Liver (tissue), 9 donors: ENCODE measurements around the gene NUDT9. TPM values are rescaled to one million over a fixed set of nuclear protein-coding genes. Genes with fewer than 3 reads are reported as not detected.
A peak's percentile ranks its signal among the peaks of the same experiment; 100 is the strongest.
"Not testable (repeated sequence)": the region's sequence is repeated elsewhere in the genome, so short reads cannot be mapped to it uniquely, and the experiment has no call there.

Experiments used
- DNase-seq: peaks from one replicate; pipeline ENCODE4 v3.0.0-alpha.2; 2017; ENCODE audit warnings: low spot score
- H3K27ac ChIP-seq, 2 donors: one replicate each; pipeline ENCODE4 v1.7.0; 2013; ENCODE audit warnings: inconsistent platforms in 2 of 2, low read length in 2 of 2, control low read depth in 1 of 2, low read depth in 1 of 2, mild to moderate bottlenecking in 1 of 2
- H3K27me3 ChIP-seq, 4 donors: one replicate each; pipeline versions ENCODE4 v1.6.1 to v1.7.0; 2013; ENCODE audit warnings: low read length in 3 of 4, inconsistent platforms in 1 of 4, mild to moderate bottlenecking in 1 of 4, moderate library complexity in 1 of 4; ENCODE audit not compliant: control insufficient read depth in 4 of 4, insufficient read depth in 4 of 4
- H3K36me3 ChIP-seq, 4 donors: one replicate each; pipeline versions ENCODE4 v1.6.1 to v1.7.0; 2013; ENCODE audit warnings: low read length in 3 of 4, mild to moderate bottlenecking in 3 of 4, low read depth in 1 of 4, moderate library complexity in 1 of 4; ENCODE audit not compliant: control insufficient read depth in 4 of 4, insufficient read depth in 3 of 4
- H3K4me1 ChIP-seq, 4 donors: one replicate each; pipeline versions ENCODE4 v1.6.1 to v1.7.0; 2013; ENCODE audit warnings: low read length in 3 of 4, mild to moderate bottlenecking in 3 of 4, moderate library complexity in 1 of 4; ENCODE audit not compliant: control insufficient read depth in 4 of 4, insufficient read depth in 4 of 4
- H3K4me3 ChIP-seq, 3 donors: one replicate each; pipeline versions ENCODE4 v1.6.1 to v1.7.0; 2013; ENCODE audit warnings: low read length in 3 of 3, control low read depth in 1 of 3, low read depth in 1 of 3, mild to moderate bottlenecking in 1 of 3
- H3K9ac ChIP-seq, 2 donors: one replicate each; pipeline ENCODE4 v1.7.0; 2013; ENCODE audit warnings: low read length in 2 of 2, mild to moderate bottlenecking in 2 of 2, moderate library complexity in 2 of 2, control low read depth in 1 of 2, low read depth in 1 of 2
- H3K9me3 ChIP-seq, 4 donors: one replicate each; pipeline versions ENCODE4 v1.6.1 to v1.7.0; 2013; ENCODE audit warnings: low read length in 3 of 4; ENCODE audit not compliant: control insufficient read depth in 4 of 4
- CTCF ChIP-seq: fragments of 150-350 bp; IDR thresholded peaks from 2 replicates; pipeline ENCODE4 v1.5.1; 2017; ENCODE audit warnings: improper control_type of control experiment, low read depth, low read length; ENCODE audit not compliant: missing input control
- EGR1 ChIP-seq, 2 donors: IDR thresholded peaks; 2 replicates each; pipeline ENCODE4 v1.6.1; 2016 to 2018; ENCODE audit warnings: antibody characterized with exemption in 2 of 2, low read depth in 2 of 2
- FOXA1 ChIP-seq: IDR thresholded peaks from 2 replicates; pipeline ENCODE4 v1.6.1; 2016; ENCODE audit warnings: antibody characterized with exemption
- FOXA2 ChIP-seq: IDR thresholded peaks from 2 replicates; pipeline ENCODE4 v1.6.1; 2016; ENCODE audit warnings: antibody characterized with exemption
- GABPA ChIP-seq, 2 donors: IDR thresholded peaks in 1 of 2; conservative IDR thresholded peaks in 1 of 2; 2 replicates each; pipeline ENCODE4 v1.6.1; 2016; ENCODE audit warnings: antibody characterized with exemption in 2 of 2, mild to moderate bottlenecking in 1 of 2, moderate library complexity in 1 of 2
- HNF4A ChIP-seq, 2 donors: conservative IDR thresholded peaks; 2 replicates each; pipeline ENCODE4 v1.6.1; 2016; ENCODE audit warnings: antibody characterized with exemption in 2 of 2, mild to moderate bottlenecking in 2 of 2
- JUND ChIP-seq, 2 donors: IDR thresholded peaks; 2 replicates each; pipeline ENCODE4 v1.6.1; 2016; ENCODE audit warnings: antibody characterized with exemption in 2 of 2
- MAX ChIP-seq: IDR thresholded peaks from 2 replicates; pipeline ENCODE4 v1.6.1; 2016; ENCODE audit warnings: antibody characterized with exemption
- NR2F2 ChIP-seq: IDR thresholded peaks from 2 replicates; pipeline ENCODE4 v1.6.1; 2016; ENCODE audit warnings: antibody characterized with exemption
- RAD21 ChIP-seq, 2 donors: IDR thresholded peaks; 2 replicates each; pipeline ENCODE4 v1.6.1; 2016; ENCODE audit warnings: antibody characterized with exemption in 2 of 2, mild to moderate bottlenecking in 2 of 2
- RXRA ChIP-seq, 2 donors: IDR thresholded peaks; 2 replicates each; pipeline ENCODE4 v1.6.1; 2017 to 2018; ENCODE audit warnings: antibody characterized with exemption in 2 of 2, mild to moderate bottlenecking in 1 of 2
- SP1 ChIP-seq: IDR thresholded peaks from 2 replicates; pipeline ENCODE4 v1.6.1; 2018; ENCODE audit warnings: antibody characterized with exemption, mild to moderate bottlenecking
- TAF1 ChIP-seq: conservative IDR thresholded peaks from 2 replicates; pipeline ENCODE4 v1.6.1; 2016; ENCODE audit warnings: antibody characterized with exemption, mild to moderate bottlenecking
- YY1 ChIP-seq: IDR thresholded peaks from 2 replicates; pipeline ENCODE4 v1.6.1; 2016; ENCODE audit warnings: antibody characterized with exemption, mild to moderate bottlenecking
- ZBTB33 ChIP-seq: IDR thresholded peaks from 2 replicates; pipeline ENCODE4 v1.6.1; 2016; ENCODE audit warnings: antibody characterized with exemption
- WGBS: extraction: QIAGEN DNeasy Blood & Tissue Kit; methylation state at CpG from one replicate; pipeline ENCODE4 v1.1.7; 2013; 5-methylcytosine and 5-hydroxymethylcytosine counted together
- polyA plus RNA-seq, 2 donors: library from polyadenylated mRNA; stranded (reverse) in 1 of 2; unstranded in 1 of 2; fragments of 200-250 nt in 1 of 2; fragments of >200 nt in 1 of 2; fragmentation: Nextera tagmentation in 1 of 2; extraction: Ambion mirVana in 1 of 2; gene quantifications; one replicate each; pipeline versions ENCODE4 v1.2.1 to v1.2.3, GENCODE V29; 2013 to 2015
- total RNA-seq, 2 donors: library from RNA; depleted of rRNA; stranded (reverse); fragments of >200 nt; gene quantifications; one replicate each; pipeline ENCODE4 v1.2.3, GENCODE V29; 2014
- donor health status: healthy.
- donor health status: healthy.
- donor health status: healthy.
- donor health status: healthy.
- donor health status: healthy.

The NUDT9 gene
- total and polyA plus RNA-seq, 4 donors = 9.2 to 37.3 (median 26.9) TPM

GRCh38 chr4:87403732-87404131, 18.6 kb upstream of the NUDT9 start:
- WGBS = 38% methylated on average over 1 of the region's 1 CpG
- not testable (repeated sequence) for H3K27ac ChIP-seq

GRCh38 chr4:87405211-87405820, 17.1 kb upstream of the NUDT9 start:
- H3K9ac ChIP-seq = no peak overlapping the region
- H3K4me1 ChIP-seq = peaks cover 6 to 15% (median 12%) of the 10 kb centered on the region in 4 donors
- TF ChIP-seq ZBTB33 (no peak), GABPA (IDR thresholded peaks at IDR 0.05 in 1 of 2, conservative IDR thresholded peaks at IDR 0.05 in 1 of 2) (no peak), CTCF (no peak), HNF4A (conservative IDR thresholded peaks at IDR 0.05) (no peak)
- 85% methylated on average over 5 of the region's 5 CpGs for WGBS
- no peaks in the 10 kb centered on the region for H3K27me3 ChIP-seq
- H3K27ac ChIP-seq = no peak overlapping the region
- DNase-seq = no peak
- no peaks in the 10 kb centered on the region for H3K36me3 ChIP-seq
- H3K9me3 ChIP-seq = no peaks in the 10 kb centered on the region
- no peak overlapping the region for H3K4me3 ChIP-seq

More at GRCh38 chr4:87403732-87404131, 18.6 kb upstream of the NUDT9 start:
- H3K36me3 ChIP-seq, H3K9ac ChIP-seq, DNase-seq, H3K4me3 ChIP-seq, H3K27me3 ChIP-seq, H3K4me1 ChIP-seq, H3K9me3 ChIP-seq: not testable (repeated sequence)
- TF ChIP-seq RAD21 (IDR thresholded peaks at IDR 0.05) = peak in 1 of 2 donors; percentile 32
- peak in 1 of 2 donors; percentile 8 for TF ChIP-seq HNF4A (conservative IDR thresholded peaks at IDR 0.05)

GRCh38 chr4:87406462-87406861, 15.9 kb upstream of the NUDT9 start:
- Histone ChIP-seq H3K9ac (no peak overlapping the region), H3K27me3 (no peaks in the 10 kb centered on the region), H3K9me3 (no peaks in the 10 kb centered on the region), H3K27ac (no peak overlapping the region), H3K36me3 (no peaks in the 10 kb centered on the region), H3K4me1 (peaks cover 6 to 21% (median 13%) of the 10 kb centered on the region in 4 donors), H3K4me3 (no peak overlapping the region)
- no peak for TF ChIP-seq FOXA2
- TF ChIP-seq EGR1 (IDR thresholded peaks at IDR 0.05; ENCODE audit: low read depth in 2 of 2) = no peak
- TF ChIP-seq GABPA (IDR thresholded peaks at IDR 0.05 in 1 of 2, conservative IDR thresholded peaks at IDR 0.05 in 1 of 2) = no peak
- TF ChIP-seq YY1 = no peak
- no peak for TF ChIP-seq ZBTB33
- TF ChIP-seq SP1 = no peak
- TF ChIP-seq RAD21 (IDR thresholded peaks at IDR 0.05) = no peak
- no peak for TF ChIP-seq HNF4A (conservative IDR thresholded peaks at IDR 0.05)
- TF ChIP-seq JUND (IDR thresholded peaks at IDR 0.05) = no peak
- TF ChIP-seq FOXA1 = no peak
- TF ChIP-seq TAF1 = no peak
- no peak for TF ChIP-seq NR2F2
- TF ChIP-seq MAX = no peak
- no peak for TF ChIP-seq RXRA (IDR thresholded peaks at IDR 0.05)
- TF ChIP-seq CTCF = no peak
- no peak for DNase-seq
- WGBS = 79% methylated on average over 6 of the region's 6 CpGs

GRCh38 chr4:87406902-87407301, 15.5 kb upstream of the NUDT9 start:
- 81% methylated on average over 4 of the region's 4 CpGs for WGBS
- H3K9me3 ChIP-seq, DNase-seq, H3K4me3 ChIP-seq, H3K9ac ChIP-seq, H3K36me3 ChIP-seq, H3K27ac ChIP-seq, H3K27me3 ChIP-seq: not testable (repeated sequence)
- H3K4me1 ChIP-seq = peaks cover 6 to 21% (median 13%) of the 10 kb centered on the region in 4 donors
